Measurements from ENCODE around the gene TIMELESS. TPM values are rescaled to one million over a fixed set of nuclear protein-coding genes. Genes with fewer than 3 reads are reported as not detected.

Gene TIMELESS
- total and polyA plus RNA-seq, 9 of the 15 experiments (the other 6 are each of a cell fraction or from before 2014, with no cell fraction given) = 11.9 to 59.2 (median 35.8) TPM

GRCh38 chr12:56398324-56398723 lies 50.9 kb downstream of the TIMELESS start (continued):
- TF ChIP-seq THAP12 (CRISPR knock-in tag; IDR thresholded peaks at IDR 0.05) (no peak), MCM2 (IDR thresholded peaks at IDR 0.05; ENCODE audit: low read depth) (no peak), ZNF124 (CRISPR knock-in tag; IDR thresholded peaks at IDR 0.05) (no peak), SMARCA4 (IDR thresholded peaks at IDR 0.05) (no peak), NR4A1 (CRISPR knock-in tag; IDR thresholded peaks at IDR 0.05) (no peak), NR4A1 (tag; IDR thresholded peaks at IDR 0.05) (no peak)

- DNase-seq (ENCODE audit: extremely low read depth in 1 of 4, low spot score in 3 of 4) = no peak
- no peak for ATAC-seq
- FAIRE-seq = no peak
- CTCF ChIA-PET (ENCODE audit: low intra/inter-chr PET ratio) = no interaction called here
- BruUV-seq (replicated peaks) = no TSS peak
- Histone ChIP-seq H4K20me1 (replicated peaks; ENCODE audit: control insufficient read depth, insufficient read depth, low read length) (no peaks in the 10 kb centered on the region), H3K79me2 (ENCODE audit: control insufficient read depth, insufficient read depth, low read length) (no peaks in the 10 kb centered on the region), H3K36me3 (ENCODE audit: control insufficient read depth, insufficient read depth, low read length) (no peaks in the 10 kb centered on the region), H2AFZ (ENCODE audit: low read depth, low read length) (no peak overlapping the region), H3K9ac (ENCODE audit: insufficient read depth in 1 of 2, low read depth in 2 of 2, low read length in 2 of 2) (no peak overlapping the region), H3K9me3 (replicated peaks; ENCODE audit: control insufficient read depth, insufficient read depth, low read depth, low read length) (no peaks in the 10 kb centered on the region; the same call in 1 of the 2 replicates), H3K27ac (ENCODE audit: extremely low read depth, low read depth, low read length) (no peak overlapping the region), H3K9me1 (ENCODE audit: control insufficient read depth, insufficient read depth, low read length) (no peaks in the 10 kb centered on the region), H3K4me2 (ENCODE audit: insufficient read depth, low read length) (no peak overlapping the region), H3K4me1 (replicated peaks in 1 of 2; ENCODE audit: control insufficient read depth in 2 of 2, insufficient read depth in 2 of 2, low read length in 2 of 2) (peaks cover 2% of the 10 kb centered on the region in 2 experiments; a peak in 3 of 5 replicates), H3K27me3 (ENCODE audit: control insufficient read depth in 2 of 2, insufficient read depth in 2 of 2, low read length in 2 of 2) (no peaks in the 10 kb centered on the region), H3K4me3 (no peak overlapping the region)
- TF ChIP-seq ZNF740 (CRISPR knock-in tag; IDR thresholded peaks at IDR 0.05) (no peak), ZNF740 (tag; IDR thresholded peaks at IDR 0.05) (no peak), ZNF507 (tag; conservative IDR thresholded peaks at IDR 0.05) (peak; percentile 97)
- whole genome bisulfite sequencing (ENCODE audit: insufficient coverage, low coverage, missing lambda C conversion rate) = 86% methylated on average over 1 of the region's 2 CpGs
- in situ Hi-C loops (cut with MboI) = no loop called here
- intact Hi-C loops (cut with micrococcal nuclease) = no loop called here
- POLR2A ChIA-PET = interaction anchor here (0.6 kb wide), 1 partner anchor 111 kb away, joined by 3 read pairs; no protein-coding TSS in a partner anchor
These were observed 56.9 kb downstream of the TIMELESS start for GRCh38 chr12:56392331-56392730.
